ENCODE data around the gene PF4V1. TPM values are rescaled to one million over a fixed set of nuclear protein-coding genes. Genes with fewer than 3 reads are reported as not detected.

Gene PF4V1
- total and polyA plus RNA-seq, 9 of the 15 experiments (the other 6 are each of a cell fraction or from before 2014, with no cell fraction given) = not detected

DNA sequence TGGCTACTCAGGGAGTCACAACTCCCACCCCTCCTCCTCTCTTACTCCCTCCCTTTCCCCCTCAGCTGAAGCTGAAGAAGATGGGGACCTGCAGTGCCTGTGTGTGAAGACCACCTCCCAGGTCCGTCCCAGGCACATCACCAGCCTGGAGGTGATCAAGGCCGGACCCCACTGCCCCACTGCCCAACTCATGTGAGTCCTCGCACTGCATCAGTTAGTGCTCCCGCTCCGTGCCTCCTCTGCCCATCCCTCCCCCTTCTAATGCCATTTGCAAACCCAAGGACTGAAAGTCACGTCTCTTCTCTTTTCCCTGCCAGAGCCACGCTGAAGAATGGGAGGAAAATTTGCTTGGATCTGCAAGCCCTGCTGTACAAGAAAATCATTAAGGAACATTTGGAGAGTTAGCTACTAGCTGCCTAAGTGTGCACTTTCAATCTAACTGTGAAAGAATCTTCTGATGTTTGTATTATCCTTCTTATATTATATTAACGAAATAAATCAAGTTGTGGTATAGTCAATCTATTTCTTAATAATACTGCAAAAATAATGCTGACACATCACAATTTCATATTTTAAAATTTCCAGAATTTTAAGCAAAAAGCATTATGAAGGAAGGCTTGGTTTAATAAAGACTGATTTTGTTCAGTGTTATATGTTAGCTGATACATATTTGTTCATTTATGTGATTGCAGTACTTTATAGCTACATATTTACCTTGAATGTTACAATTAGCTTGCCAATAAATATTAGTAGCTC is 800 bp downstream of the PF4V1 start (continued):
- TF ChIP-seq, protein P1, sequence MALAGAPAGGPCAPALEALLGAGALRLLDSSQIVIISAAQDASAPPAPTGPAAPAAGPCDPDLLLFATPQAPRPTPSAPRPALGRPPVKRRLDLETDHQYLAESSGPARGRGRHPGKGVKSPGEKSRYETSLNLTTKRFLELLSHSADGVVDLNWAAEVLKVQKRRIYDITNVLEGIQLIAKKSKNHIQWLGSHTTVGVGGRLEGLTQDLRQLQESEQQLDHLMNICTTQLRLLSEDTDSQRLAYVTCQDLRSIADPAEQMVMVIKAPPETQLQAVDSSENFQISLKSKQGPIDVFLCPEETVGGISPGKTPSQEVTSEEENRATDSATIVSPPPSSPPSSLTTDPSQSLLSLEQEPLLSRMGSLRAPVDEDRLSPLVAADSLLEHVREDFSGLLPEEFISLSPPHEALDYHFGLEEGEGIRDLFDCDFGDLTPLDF (CRISPR knock-in tag; IDR thresholded peaks at IDR 0.05) = no peak
- TF ChIP-seq POLR2H (tag; IDR thresholded peaks at IDR 0.05; ENCODE audit: low read depth) (no peak), PPARD (CRISPR knock-in tag; IDR thresholded peaks at IDR 0.05) (no peak), MAFG (tag; conservative IDR thresholded peaks at IDR 0.05) (peak; percentile 91), MAFK (IDR thresholded peaks at IDR 0.05; ENCODE audit: low read length) (peak; percentile 98), HMGN3 (IDR thresholded peaks at IDR 0.05; ENCODE audit: borderline replicate concordance, extremely low read depth, insufficient read length, low read depth, low read length) (no peak), ZKSCAN3 (CRISPR knock-in tag; IDR thresholded peaks at IDR 0.05) (no peak), ZKSCAN8 (CRISPR knock-in tag; IDR thresholded peaks at IDR 0.05) (no peak)
- TF ChIP-seq, protein P2, sequence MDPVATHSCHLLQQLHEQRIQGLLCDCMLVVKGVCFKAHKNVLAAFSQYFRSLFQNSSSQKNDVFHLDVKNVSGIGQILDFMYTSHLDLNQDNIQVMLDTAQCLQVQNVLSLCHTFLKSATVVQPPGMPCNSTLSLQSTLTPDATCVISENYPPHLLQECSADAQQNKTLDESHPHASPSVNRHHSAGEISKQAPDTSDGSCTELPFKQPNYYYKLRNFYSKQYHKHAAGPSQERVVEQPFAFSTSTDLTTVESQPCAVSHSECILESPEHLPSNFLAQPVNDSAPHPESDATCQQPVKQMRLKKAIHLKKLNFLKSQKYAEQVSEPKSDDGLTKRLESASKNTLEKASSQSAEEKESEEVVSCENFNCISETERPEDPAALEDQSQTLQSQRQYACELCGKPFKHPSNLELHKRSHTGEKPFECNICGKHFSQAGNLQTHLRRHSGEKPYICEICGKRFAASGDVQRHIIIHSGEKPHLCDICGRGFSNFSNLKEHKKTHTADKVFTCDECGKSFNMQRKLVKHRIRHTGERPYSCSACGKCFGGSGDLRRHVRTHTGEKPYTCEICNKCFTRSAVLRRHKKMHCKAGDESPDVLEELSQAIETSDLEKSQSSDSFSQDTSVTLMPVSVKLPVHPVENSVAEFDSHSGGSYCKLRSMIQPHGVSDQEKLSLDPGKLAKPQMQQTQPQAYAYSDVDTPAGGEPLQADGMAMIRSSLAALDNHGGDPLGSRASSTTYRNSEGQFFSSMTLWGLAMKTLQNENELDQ (CRISPR knock-in tag; IDR thresholded peaks at IDR 0.05; ENCODE audit: borderline replicate concordance) = no peak
